ENCODE data around the gene ANXA6. TPM values are rescaled to one million over a fixed set of nuclear protein-coding genes. Genes with fewer than 3 reads are reported as not detected.
A peak's percentile ranks its signal among the peaks of the same experiment; 100 is the strongest.

The ANXA6 gene
- total and polyA plus RNA-seq, 2 donors (not counting 1 experiment from before 2014, with no cell fraction given): 136 to 300 TPM

GRCh38 chr5:151127926-151128325 is 29.7 kb downstream of the ANXA6 start:
- H3K9me3 Mint-ChIP-seq (ENCODE audit: insufficient read depth): no peaks in the 10 kb centered on the region
- ChIA-PET CTCF (interaction anchor here (1.4 to 48.0 kb wide), 6 partner anchors 0 to 188 kb away, joined by 5 to 1701 read pairs (median 522); partner anchors contain the start of gene ANXA6), POLR2A (no interaction called here)
- Histone ChIP-seq H3K4me3 (ENCODE audit: control extremely low read depth in 1 of 5, extremely low read depth in 1 of 5, insufficient read depth in 1 of 5, low read depth in 2 of 5, low read length in 4 of 5) (no peak overlapping the region), H3K36me3 (replicated peaks in 1 of 2; ENCODE audit: control extremely low read depth in 1 of 2, control insufficient read depth in 1 of 2, extremely low read depth in 1 of 2, insufficient read depth in 2 of 2, low read length in 1 of 2) (peaks cover 8 to 89% of the 10 kb centered on the region in 2 experiments), H3K9ac (ENCODE audit: low read length) (no peak overlapping the region), H4K20me1 (ENCODE audit: control insufficient read depth, insufficient read depth, low read length, poor library complexity, severe bottlenecking) (peaks cover 16% of the 10 kb centered on the region), H2AFZ (ENCODE audit: insufficient read depth, low read depth, low read length, poor library complexity, severe bottlenecking) (no peak overlapping the region), H3K4me1 (ENCODE audit: control insufficient read depth in 2 of 2, insufficient read depth in 2 of 2, low read length in 2 of 2) (peaks cover 60 to 85% of the 10 kb centered on the region in 2 donors), H3K4me2 (replicated peaks; ENCODE audit: low read depth, low read length, poor library complexity, severe bottlenecking) (no peak overlapping the region), H3K27ac (ENCODE audit: low read length in 2 of 2) (peak overlapping the region; percentile 24 to 80), H3K27me3 (replicated peaks in 1 of 4; ENCODE audit: control extremely low read depth in 1 of 4, control insufficient read depth in 3 of 4, insufficient read depth in 4 of 4, low read length in 3 of 4) (no peaks in the 10 kb centered on the region), H3K9me3 (ENCODE audit: control extremely low read depth in 1 of 3, control insufficient read depth in 2 of 3, insufficient read depth in 1 of 3, low read length in 2 of 3) (no peaks in the 10 kb centered on the region), H3K79me2 (ENCODE audit: control insufficient read depth, insufficient read depth, low read length) (peaks cover 69% of the 10 kb centered on the region)
- DNase-seq (no peak), ATAC-seq (ENCODE audit: low read depth) (no peak)
- no peaks in the 10 kb centered on the region for H3K27me3 Mint-ChIP-seq
- intact Hi-C loops (cut with micrococcal nuclease): no loop called here
- 95% methylated on average over 4 of the region's 8 CpGs for WGBS (ENCODE audit: insufficient coverage)
- H3K4me3 Mint-ChIP-seq: no peak overlapping the region
- TF ChIP-seq CTCF (IDR thresholded peaks at IDR 0.05): no peak
- no peak for TF ChIP-seq EZH2 (IDR thresholded peaks at IDR 0.05; ENCODE audit: borderline replicate concordance, insufficient read depth, low read depth, low read length, poor library complexity, severe bottlenecking)
- peaks cover 84% of the 10 kb centered on the region for H3K4me1 Mint-ChIP-seq
- H3K27ac Mint-ChIP-seq: peak overlapping the region; percentile 33

- Histone ChIP-seq H3K79me2 (ENCODE audit: control insufficient read depth, insufficient read depth, low read length) (peaks cover 69% of the 10 kb centered on the region), H3K9ac (ENCODE audit: low read length) (no peak overlapping the region), H3K4me3 (ENCODE audit: control extremely low read depth in 1 of 5, extremely low read depth in 1 of 5, insufficient read depth in 1 of 5, low read depth in 2 of 5, low read length in 4 of 5) (peak overlapping the region in 1 of 5 experiments; percentile 12), H3K36me3 (replicated peaks in 1 of 2; ENCODE audit: control extremely low read depth in 1 of 2, control insufficient read depth in 1 of 2, extremely low read depth in 1 of 2, insufficient read depth in 2 of 2, low read length in 1 of 2) (peaks cover 19 to 89% of the 10 kb centered on the region in 2 experiments), H3K9me3 (ENCODE audit: control extremely low read depth in 1 of 3, control insufficient read depth in 2 of 3, insufficient read depth in 1 of 3, low read length in 2 of 3) (no peaks in the 10 kb centered on the region), H4K20me1 (ENCODE audit: control insufficient read depth, insufficient read depth, low read length, poor library complexity, severe bottlenecking) (peaks cover 30% of the 10 kb centered on the region), H3K27ac (ENCODE audit: low read length in 2 of 2) (peak overlapping the region; percentile 87 to 91), H3K4me1 (ENCODE audit: control insufficient read depth in 2 of 2, insufficient read depth in 2 of 2, low read length in 2 of 2) (peaks cover 50 to 74% of the 10 kb centered on the region in 2 donors), H3K27me3 (replicated peaks in 1 of 4; ENCODE audit: control extremely low read depth in 1 of 4, control insufficient read depth in 3 of 4, insufficient read depth in 4 of 4, low read length in 3 of 4) (no peaks in the 10 kb centered on the region), H2AFZ (ENCODE audit: insufficient read depth, low read depth, low read length, poor library complexity, severe bottlenecking) (no peak overlapping the region), H3K4me2 (replicated peaks; ENCODE audit: low read depth, low read length, poor library complexity, severe bottlenecking) (peak overlapping the region; percentile 62)
- intact Hi-C loops (cut with micrococcal nuclease): loop anchor here (1.0 kb wide), 1 partner anchor 38 kb away; no protein-coding TSS in a partner anchor
- DNase-seq: peak; percentile 80
- no peaks in the 10 kb centered on the region for H3K27me3 Mint-ChIP-seq
- WGBS (ENCODE audit: insufficient coverage): 13% methylated on average over 4 of the region's 9 CpGs
- TF ChIP-seq EZH2 (IDR thresholded peaks at IDR 0.05; ENCODE audit: borderline replicate concordance, insufficient read depth, low read depth, low read length, poor library complexity, severe bottlenecking): no peak
- peak; percentile 78 for TF ChIP-seq CTCF (IDR thresholded peaks at IDR 0.05)
- H3K4me1 Mint-ChIP-seq: peaks cover 78% of the 10 kb centered on the region
- CTCF ChIA-PET: interaction anchor here (0.6 to 48.0 kb wide), 46 partner anchors 13 to 701 kb away, joined by 3 to 1701 read pairs (median 5); partner anchors contain the start of genes ANXA6, GM2A, IRGM and TNIP1
- ATAC-seq (ENCODE audit: low read depth): no peak
- peak overlapping the region; percentile 91 for H3K27ac Mint-ChIP-seq
- peak overlapping the region; percentile 88 for H3K4me3 Mint-ChIP-seq
- POLR2A ChIA-PET: interaction anchor here (0.6 to 3.2 kb wide), 17 partner anchors 9 to 190 kb away, joined by 3 to 25 read pairs (median 6); partner anchors contain the start of genes ANXA6 and GM2A
- no peaks in the 10 kb centered on the region for H3K9me3 Mint-ChIP-seq (ENCODE audit: insufficient read depth)
Measured at GRCh38 chr5:151126199-151126645, 31.4 kb downstream of the ANXA6 start.

Data from B cell (primary cell).